ENCODE measurements around the gene MAPK4. TPM values are rescaled to one million over a fixed set of nuclear protein-coding genes. Genes with fewer than 3 reads are reported as not detected.

The MAPK4 gene
- total RNA-seq, 2 experiments from 2014 or later: not detected

DNA sequence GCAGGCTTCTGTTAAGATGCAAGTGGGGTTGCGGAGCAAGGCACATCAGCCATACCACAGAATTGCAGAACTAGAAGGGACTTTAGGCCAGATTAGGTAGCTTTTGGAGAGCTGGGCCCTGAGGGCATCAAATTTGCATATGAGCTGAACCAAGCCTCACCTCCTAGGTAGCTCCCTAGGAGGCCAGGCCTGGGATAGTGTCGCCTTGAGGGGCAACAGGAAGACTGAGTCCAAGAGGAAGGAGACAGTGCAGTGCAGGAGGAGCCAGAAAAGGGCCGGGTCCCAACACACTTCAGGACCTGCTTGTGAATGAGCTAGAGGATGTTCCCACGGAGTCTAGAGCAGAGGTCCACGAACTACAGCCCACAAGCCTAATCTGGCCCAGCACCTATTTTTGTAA is 98.7 kb downstream of the MAPK4 start:
- Mint-ChIP-seq H3K4me3 (no peak overlapping the region), H3K36me3 (no peaks in the 10 kb centered on the region), H3K4me1 (no peaks in the 10 kb centered on the region), H3K9me3 (peaks cover 3% of the 10 kb centered on the region), H3K27me3 (no peaks in the 10 kb centered on the region), H3K27ac (no peak overlapping the region)
- POLR2A ChIA-PET: no interaction called here
- no peak for DNase-seq
- ATAC-seq (ENCODE audit: low read depth): no peak

DNA sequence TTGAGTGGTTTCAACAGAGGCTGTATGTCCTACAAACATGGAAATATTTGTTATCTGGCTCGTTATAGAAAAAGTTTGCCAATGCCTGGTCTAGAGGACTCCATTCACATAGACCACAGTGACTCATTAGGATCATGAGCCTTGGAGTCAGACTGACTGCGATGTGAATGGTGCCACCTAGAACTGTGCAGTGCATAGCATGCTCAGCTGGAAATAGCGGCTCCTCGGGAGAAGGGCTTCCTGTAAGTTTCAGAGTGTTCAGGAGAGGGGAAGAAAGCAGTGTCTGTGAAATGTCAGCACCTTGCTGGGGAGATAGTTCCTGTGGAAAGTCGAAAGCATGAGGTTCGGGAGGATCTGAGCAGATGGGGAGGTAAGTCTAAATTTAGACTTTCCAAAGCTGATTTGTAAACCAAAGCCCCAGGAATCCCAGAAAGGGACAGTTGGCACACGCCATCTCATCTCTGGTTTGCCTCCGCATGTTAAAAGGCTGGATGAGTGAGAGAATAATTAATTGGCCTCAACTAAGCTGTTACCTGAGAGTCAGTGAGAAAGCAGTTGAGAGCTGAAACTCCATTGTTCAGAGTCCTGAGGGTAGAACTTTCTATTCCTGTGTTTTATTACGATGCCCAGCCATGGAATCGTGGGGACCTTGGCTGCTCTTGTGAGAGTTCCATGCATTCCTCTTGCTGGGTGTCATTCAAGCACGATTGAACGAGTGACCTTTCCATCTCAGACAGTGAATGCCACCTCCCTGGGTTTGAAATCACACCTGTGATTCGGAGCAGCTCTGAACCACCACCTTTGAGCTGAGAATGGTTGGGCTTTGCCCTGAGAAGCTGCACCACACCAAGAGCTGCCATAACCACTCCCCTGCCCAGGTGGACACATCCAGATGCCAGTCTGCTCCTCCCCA is 99.5 kb downstream of the MAPK4 start:
- no peaks in the 10 kb centered on the region for H3K36me3 Mint-ChIP-seq
- POLR2A ChIA-PET: no interaction called here
- ATAC-seq (ENCODE audit: low read depth) (no peak), DNase-seq (no peak)
- H3K27ac Mint-ChIP-seq: no peak overlapping the region
- no peak overlapping the region for H3K4me3 Mint-ChIP-seq
- H3K9me3 Mint-ChIP-seq: peaks cover 3% of the 10 kb centered on the region
- no peaks in the 10 kb centered on the region for H3K4me1 Mint-ChIP-seq
- no peaks in the 10 kb centered on the region for H3K27me3 Mint-ChIP-seq

GRCh38 chr18:50661013-50661412 is 101.1 kb downstream of the MAPK4 start:
- H3K4me3 Mint-ChIP-seq: no peak overlapping the region
- no peak overlapping the region for H3K27ac Mint-ChIP-seq
- H3K36me3 Mint-ChIP-seq: no peaks in the 10 kb centered on the region
- no peaks in the 10 kb centered on the region for H3K4me1 Mint-ChIP-seq
- POLR2A ChIA-PET: no interaction called here
- no peak for DNase-seq
- ATAC-seq (ENCODE audit: low read depth): no peak
- peaks cover 3% of the 10 kb centered on the region for H3K9me3 Mint-ChIP-seq
- H3K27me3 Mint-ChIP-seq: no peaks in the 10 kb centered on the region

DNA sequence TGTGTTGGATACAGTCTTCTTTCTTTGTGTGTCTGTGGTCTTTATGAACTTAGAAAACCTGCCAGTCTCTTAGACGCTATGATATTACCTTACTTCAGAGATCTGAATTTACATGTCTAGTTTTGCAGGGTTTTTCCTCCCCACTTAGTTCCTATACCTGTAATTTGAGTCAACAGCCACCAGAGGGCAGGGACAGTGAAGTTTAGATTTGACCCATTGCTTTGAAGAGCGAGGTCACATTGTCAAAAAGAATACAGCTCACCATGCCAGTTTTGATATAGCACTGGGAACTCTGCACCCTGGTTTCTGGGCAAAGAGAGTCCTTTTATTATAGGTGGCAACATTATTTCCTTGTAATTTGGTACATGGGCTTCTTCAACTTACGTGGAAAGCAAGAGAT is 102.3 kb downstream of the MAPK4 start:
- Mint-ChIP-seq H3K27me3 (no peaks in the 10 kb centered on the region), H3K4me1 (no peaks in the 10 kb centered on the region), H3K36me3 (no peaks in the 10 kb centered on the region), H3K4me3 (no peak overlapping the region), H3K27ac (no peak overlapping the region), H3K9me3 (peaks cover 5% of the 10 kb centered on the region)
- DNase-seq: no peak
- POLR2A ChIA-PET: no interaction called here
- ATAC-seq (ENCODE audit: low read depth): no peak

- H3K9me3 Mint-ChIP-seq: peaks cover 5% of the 10 kb centered on the region
- no peak overlapping the region for H3K4me3 Mint-ChIP-seq
- ATAC-seq (ENCODE audit: low read depth) (no peak), DNase-seq (no peak)
- no peak overlapping the region for H3K27ac Mint-ChIP-seq
- H3K36me3 Mint-ChIP-seq: no peaks in the 10 kb centered on the region
- H3K4me1 Mint-ChIP-seq: no peaks in the 10 kb centered on the region
- no peaks in the 10 kb centered on the region for H3K27me3 Mint-ChIP-seq
- POLR2A ChIA-PET: no interaction called here
Observed at GRCh38 chr18:50662775-50663383, 103.0 kb downstream of the MAPK4 start.

DNA sequence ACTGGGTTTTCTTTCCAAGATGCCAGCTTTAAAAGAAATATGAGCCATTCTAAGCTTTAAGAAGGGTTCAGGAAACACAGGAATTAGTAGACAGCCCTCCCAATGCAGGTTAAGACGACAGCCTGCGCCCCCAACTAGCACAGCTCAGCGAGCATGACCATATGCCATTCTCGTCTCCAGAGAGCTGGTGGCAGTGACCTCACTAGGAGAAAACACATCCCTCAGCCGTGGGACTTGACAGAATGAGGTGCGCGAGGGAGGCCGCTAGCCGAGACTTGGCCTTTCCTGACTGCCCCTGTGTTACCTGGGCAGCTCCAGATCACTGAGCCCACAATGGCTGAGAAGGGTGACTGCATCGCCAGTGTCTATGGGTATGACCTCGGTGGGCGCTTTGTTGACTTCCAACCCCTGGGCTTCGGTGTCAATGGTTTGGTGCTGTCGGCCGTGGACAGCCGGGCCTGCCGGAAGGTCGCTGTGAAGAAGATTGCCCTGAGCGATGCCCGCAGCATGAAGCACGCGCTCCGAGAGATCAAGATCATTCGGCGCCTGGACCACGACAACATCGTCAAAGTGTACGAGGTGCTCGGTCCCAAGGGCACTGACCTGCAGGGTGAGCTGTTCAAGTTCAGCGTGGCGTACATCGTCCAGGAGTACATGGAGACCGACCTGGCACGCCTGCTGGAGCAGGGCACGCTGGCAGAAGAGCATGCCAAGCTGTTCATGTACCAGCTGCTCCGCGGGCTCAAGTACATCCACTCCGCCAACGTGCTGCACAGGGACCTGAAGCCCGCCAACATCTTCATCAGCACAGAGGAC is 103.9 kb downstream of the MAPK4 start:
- POLR2A ChIA-PET: no interaction called here
- no peak overlapping the region for H3K27ac Mint-ChIP-seq
- H3K9me3 Mint-ChIP-seq: peaks cover 5% of the 10 kb centered on the region
- H3K4me3 Mint-ChIP-seq: no peak overlapping the region
- H3K27me3 Mint-ChIP-seq: no peaks in the 10 kb centered on the region
- no peaks in the 10 kb centered on the region for H3K4me1 Mint-ChIP-seq
- ATAC-seq (ENCODE audit: low read depth) (no peak), DNase-seq (no peak)
- H3K36me3 Mint-ChIP-seq: no peaks in the 10 kb centered on the region

GRCh38 chr18:50665015-50665414 is 105.1 kb downstream of the MAPK4 start:
- no peaks in the 10 kb centered on the region for H3K27me3 Mint-ChIP-seq
- ATAC-seq (ENCODE audit: low read depth) (no peak), DNase-seq (no peak)
- H3K4me3 Mint-ChIP-seq: no peak overlapping the region
- H3K4me1 Mint-ChIP-seq: no peaks in the 10 kb centered on the region
- H3K27ac Mint-ChIP-seq: no peak overlapping the region
- POLR2A ChIA-PET: no interaction called here
- no peaks in the 10 kb centered on the region for H3K36me3 Mint-ChIP-seq
- H3K9me3 Mint-ChIP-seq: peaks cover 5% of the 10 kb centered on the region

DNA sequence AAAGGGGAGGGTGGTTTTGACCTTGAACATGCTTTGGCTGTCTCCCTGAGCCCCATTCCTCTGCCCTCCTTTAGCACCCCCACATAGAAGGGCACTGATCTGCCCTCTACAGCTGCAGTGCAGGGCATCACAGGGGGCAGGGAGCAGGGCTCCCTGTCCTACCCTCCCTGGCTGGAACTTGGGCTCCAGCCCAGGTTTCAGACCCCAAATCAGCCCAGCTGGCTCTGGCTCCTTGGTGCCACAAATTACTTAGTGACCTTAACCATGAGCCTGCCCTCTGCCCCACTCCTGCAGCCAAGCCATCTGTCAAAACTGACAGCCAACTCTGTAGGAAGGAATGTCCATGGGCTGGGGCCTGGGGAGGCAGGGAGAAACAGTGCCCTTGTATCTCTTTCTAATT is 105.6 kb downstream of the MAPK4 start:
- Mint-ChIP-seq H3K4me1 (no peaks in the 10 kb centered on the region), H3K36me3 (no peaks in the 10 kb centered on the region), H3K27me3 (no peaks in the 10 kb centered on the region), H3K4me3 (no peak overlapping the region), H3K27ac (no peak overlapping the region), H3K9me3 (peaks cover 5% of the 10 kb centered on the region)
- no peak for ATAC-seq (ENCODE audit: low read depth)
- POLR2A ChIA-PET: no interaction called here
- DNase-seq: no peak

- Mint-ChIP-seq H3K27me3 (no peaks in the 10 kb centered on the region), H3K9me3 (peaks cover 5% of the 10 kb centered on the region), H3K27ac (no peak overlapping the region), H3K4me1 (no peaks in the 10 kb centered on the region), H3K4me3 (no peak overlapping the region), H3K36me3 (no peaks in the 10 kb centered on the region)
- POLR2A ChIA-PET: no interaction called here
- DNase-seq: no peak
- no peak for ATAC-seq (ENCODE audit: low read depth)
Observed at GRCh38 chr18:50666536-50666935, 106.6 kb downstream of the MAPK4 start.

- Mint-ChIP-seq H3K4me1 (no peaks in the 10 kb centered on the region), H3K27ac (no peak overlapping the region)
Observed at GRCh38 chr18:50671376-50671775, 111.5 kb downstream of the MAPK4 start.

DNA sequence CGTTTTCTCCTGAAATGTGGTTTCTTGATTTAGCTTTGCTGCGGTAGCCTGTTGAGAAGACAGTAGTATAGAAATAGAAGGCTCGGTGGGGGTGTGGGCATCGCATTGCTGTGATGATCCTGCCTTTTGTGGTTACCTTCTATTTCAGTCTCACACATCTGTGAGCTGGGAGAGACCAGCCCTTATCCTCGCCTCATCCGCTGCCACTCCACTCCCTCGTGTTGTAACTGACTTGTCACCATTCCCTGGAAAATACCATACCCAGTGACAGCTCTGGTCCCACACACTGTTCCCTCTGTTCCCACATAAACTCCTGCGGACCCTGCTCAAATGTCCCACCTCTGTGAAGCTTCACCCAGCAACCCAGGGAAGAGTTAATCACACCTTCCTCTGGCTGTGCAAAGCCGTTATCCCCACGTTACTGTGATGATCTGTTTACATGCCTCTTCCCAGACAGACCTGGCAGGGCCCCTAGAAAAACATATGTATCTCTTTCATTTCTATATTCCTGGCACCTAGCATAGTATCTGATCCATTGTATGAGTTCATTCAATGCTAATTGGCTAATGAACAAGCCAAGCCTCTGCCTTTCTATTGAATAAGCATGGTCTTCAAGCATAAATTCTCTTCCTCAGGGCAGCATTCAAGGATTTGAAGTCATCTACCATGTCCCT is 114.6 kb downstream of the MAPK4 start:
- DNase-seq (no peak), ATAC-seq (ENCODE audit: low read depth) (no peak)
- POLR2A ChIA-PET: no interaction called here

More at GRCh38 chr18:50671376-50671775, 111.5 kb downstream of the MAPK4 start:
- Mint-ChIP-seq H3K4me3 (no peak overlapping the region), H3K9me3 (peaks cover 2% of the 10 kb centered on the region), H3K27me3 (no peaks in the 10 kb centered on the region), H3K36me3 (no peaks in the 10 kb centered on the region)
- no peak for DNase-seq
- no peak for ATAC-seq (ENCODE audit: low read depth)
- POLR2A ChIA-PET: no interaction called here

GRCh38 chr18:50675043-50675442 is 115.2 kb downstream of the MAPK4 start:
- H3K4me3 Mint-ChIP-seq: no peak overlapping the region
- no peak overlapping the region for H3K27ac Mint-ChIP-seq
- H3K36me3 Mint-ChIP-seq: no peaks in the 10 kb centered on the region
- no peaks in the 10 kb centered on the region for H3K4me1 Mint-ChIP-seq
- H3K9me3 Mint-ChIP-seq: no peaks in the 10 kb centered on the region
- POLR2A ChIA-PET: no interaction called here
- DNase-seq: no peak
- ATAC-seq (ENCODE audit: low read depth): no peak
- no peaks in the 10 kb centered on the region for H3K27me3 Mint-ChIP-seq

More for the DNA sequence above, 114.6 kb downstream of the MAPK4 start:
- no peaks in the 10 kb centered on the region for H3K9me3 Mint-ChIP-seq
- no peaks in the 10 kb centered on the region for H3K4me1 Mint-ChIP-seq
- H3K27ac Mint-ChIP-seq: no peak overlapping the region
- H3K27me3 Mint-ChIP-seq: no peaks in the 10 kb centered on the region
- H3K36me3 Mint-ChIP-seq: no peaks in the 10 kb centered on the region
- H3K4me3 Mint-ChIP-seq: no peak overlapping the region

- Mint-ChIP-seq H3K27ac (no peak overlapping the region), H3K27me3 (no peaks in the 10 kb centered on the region), H3K9me3 (no peaks in the 10 kb centered on the region), H3K36me3 (no peaks in the 10 kb centered on the region), H3K4me3 (no peak overlapping the region), H3K4me1 (no peaks in the 10 kb centered on the region)
- ATAC-seq (ENCODE audit: low read depth): no peak
- DNase-seq: no peak
- POLR2A ChIA-PET: no interaction called here
Observed at GRCh38 chr18:50678651-50679050, 118.8 kb downstream of the MAPK4 start.

Data from activated naive CD8-positive, alpha-beta T cell treated with anti-CD3 and anti-CD28 coated beads, Interleukin-2, amount 10 ng/mL, durations not matched to agents 7 days and 5 days (primary cell).